HepG2 (cell line): ENCODE data around the gene SCAF11.
A peak's percentile ranks its signal among the peaks of the same experiment; 100 is the strongest.

Experiments
- CCAR2 ChIP-seq: fragments of 200-400 bp; formaldehyde crosslinking; optimal IDR thresholded peaks from 2 replicates; pipeline ENCODE3; 2018; ENCODE audit warnings: low read depth, mild to moderate bottlenecking, low read length, moderate library complexity
- CEBPB ChIP-seq: IDR thresholded peaks from 2 replicates; pipeline ENCODE4 v1.6.1; 2011; ENCODE audit warnings: low read depth, low read length, improper control_type of control experiment, borderline replicate concordance
- TCF12 ChIP-seq, 2 experiments: fragments of 450-650 bp in 1 of 2; sonication (generic) in 1 of 2; formaldehyde crosslinking in 1 of 2; IDR thresholded peaks; 2 replicates each; pipeline versions ENCODE4 v1.6.1 to v1.8.0; 2017 to 2022; ENCODE audit warnings: antibody characterized with exemption in 1 of 2, mild to moderate bottlenecking in 1 of 2, missing genetic modification reagents in 1 of 2, moderate library complexity in 1 of 2
- ZNF501 ChIP-seq: sonication (generic); formaldehyde crosslinking; IDR thresholded peaks from 2 replicates; pipeline ENCODE4 v1.5.1; 2020; ENCODE audit warnings: mild to moderate bottlenecking, moderate library complexity, missing genetic modification reagents
- ZNF552 ChIP-seq: sonication (generic); formaldehyde crosslinking; IDR thresholded peaks from 2 replicates; pipeline ENCODE4 v1.9.0; 2022; ENCODE audit warnings: missing genetic modification reagents, mild to moderate bottlenecking, borderline replicate concordance
- ZNF674 ChIP-seq: sonication (generic); formaldehyde crosslinking; IDR thresholded peaks from 2 replicates; pipeline ENCODE4 v1.5.0; 2020; ENCODE audit warnings: low read depth, mild to moderate bottlenecking, missing genetic modification reagents
- TF ChIP-seq, protein P1 (sequence below): sonication (generic); formaldehyde crosslinking; IDR thresholded peaks from 2 replicates; pipeline ENCODE4 v1.5.0; 2020; ENCODE audit warnings: mild to moderate bottlenecking, missing genetic modification reagents, moderate library complexity
- TF ChIP-seq, protein P2 (sequence below): sonication (generic); formaldehyde crosslinking; IDR thresholded peaks from 2 replicates; pipeline ENCODE4 v1.4.0; 2020; ENCODE audit warnings: missing genetic modification reagents
- TF ChIP-seq, protein P3 (sequence below): sonication (generic); formaldehyde crosslinking; IDR thresholded peaks from 2 replicates; pipeline ENCODE4 v1.4.0; 2020; ENCODE audit warnings: mild to moderate bottlenecking, missing genetic modification reagents

DNA sequence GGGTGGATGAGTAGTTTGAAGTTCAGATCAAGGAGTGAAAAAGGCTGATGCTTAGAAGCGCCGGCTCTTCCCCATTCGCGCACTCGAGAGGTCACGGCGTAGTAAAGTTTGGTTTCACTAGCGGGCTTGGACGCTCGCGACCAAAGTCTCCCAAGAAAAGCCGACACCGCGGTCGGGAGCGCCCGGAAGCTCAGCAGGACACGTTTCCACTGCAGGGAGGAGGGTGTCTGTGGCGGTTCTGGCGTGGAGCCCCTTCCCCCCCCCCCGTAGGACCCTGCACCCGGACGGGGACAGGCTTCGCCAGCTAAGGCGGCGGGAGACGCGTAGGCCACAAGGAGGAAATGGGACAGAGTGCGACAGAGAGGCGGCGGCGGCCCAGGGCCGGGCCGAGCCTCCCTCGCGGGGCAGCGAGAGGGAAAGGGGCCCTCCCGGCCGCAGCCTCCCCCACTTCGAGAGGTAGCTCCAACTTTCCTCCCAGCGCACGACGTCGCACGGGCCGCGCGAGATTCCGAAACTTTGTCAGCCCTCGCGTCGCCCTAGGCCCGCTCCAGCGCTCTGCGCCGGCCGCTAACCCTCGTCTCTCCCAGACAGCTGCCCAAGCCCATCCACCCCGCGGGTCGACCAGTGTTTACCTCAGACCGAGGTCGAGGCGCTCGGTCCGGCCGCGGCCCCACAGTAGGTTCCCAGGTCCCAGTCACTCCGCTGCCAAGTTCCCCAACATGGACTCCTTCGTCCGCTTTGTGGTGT, 480 bp downstream of the SCAF11 start:
- TF ChIP-seq, protein P1, sequence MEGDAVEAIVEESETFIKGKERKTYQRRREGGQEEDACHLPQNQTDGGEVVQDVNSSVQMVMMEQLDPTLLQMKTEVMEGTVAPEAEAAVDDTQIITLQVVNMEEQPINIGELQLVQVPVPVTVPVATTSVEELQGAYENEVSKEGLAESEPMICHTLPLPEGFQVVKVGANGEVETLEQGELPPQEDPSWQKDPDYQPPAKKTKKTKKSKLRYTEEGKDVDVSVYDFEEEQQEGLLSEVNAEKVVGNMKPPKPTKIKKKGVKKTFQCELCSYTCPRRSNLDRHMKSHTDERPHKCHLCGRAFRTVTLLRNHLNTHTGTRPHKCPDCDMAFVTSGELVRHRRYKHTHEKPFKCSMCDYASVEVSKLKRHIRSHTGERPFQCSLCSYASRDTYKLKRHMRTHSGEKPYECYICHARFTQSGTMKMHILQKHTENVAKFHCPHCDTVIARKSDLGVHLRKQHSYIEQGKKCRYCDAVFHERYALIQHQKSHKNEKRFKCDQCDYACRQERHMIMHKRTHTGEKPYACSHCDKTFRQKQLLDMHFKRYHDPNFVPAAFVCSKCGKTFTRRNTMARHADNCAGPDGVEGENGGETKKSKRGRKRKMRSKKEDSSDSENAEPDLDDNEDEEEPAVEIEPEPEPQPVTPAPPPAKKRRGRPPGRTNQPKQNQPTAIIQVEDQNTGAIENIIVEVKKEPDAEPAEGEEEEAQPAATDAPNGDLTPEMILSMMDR = no peak
- TF ChIP-seq CEBPB (no peak), ZNF501 (CRISPR knock-in tag) (peak; percentile 69), ZNF552 (CRISPR knock-in tag) (peak; percentile 68), CCAR2 (no peak), TCF12 (IDR thresholded peaks at IDR 0.05) (no peak), TCF12 (CRISPR knock-in tag; IDR thresholded peaks at IDR 0.05) (no peak; the same call in 1 of the 2 replicates), ZNF674 (CRISPR knock-in tag) (no peak)
- TF ChIP-seq, protein P2, sequence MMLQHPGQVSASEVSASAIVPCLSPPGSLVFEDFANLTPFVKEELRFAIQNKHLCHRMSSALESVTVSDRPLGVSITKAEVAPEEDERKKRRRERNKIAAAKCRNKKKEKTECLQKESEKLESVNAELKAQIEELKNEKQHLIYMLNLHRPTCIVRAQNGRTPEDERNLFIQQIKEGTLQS = no peak
- TF ChIP-seq, protein P3, sequence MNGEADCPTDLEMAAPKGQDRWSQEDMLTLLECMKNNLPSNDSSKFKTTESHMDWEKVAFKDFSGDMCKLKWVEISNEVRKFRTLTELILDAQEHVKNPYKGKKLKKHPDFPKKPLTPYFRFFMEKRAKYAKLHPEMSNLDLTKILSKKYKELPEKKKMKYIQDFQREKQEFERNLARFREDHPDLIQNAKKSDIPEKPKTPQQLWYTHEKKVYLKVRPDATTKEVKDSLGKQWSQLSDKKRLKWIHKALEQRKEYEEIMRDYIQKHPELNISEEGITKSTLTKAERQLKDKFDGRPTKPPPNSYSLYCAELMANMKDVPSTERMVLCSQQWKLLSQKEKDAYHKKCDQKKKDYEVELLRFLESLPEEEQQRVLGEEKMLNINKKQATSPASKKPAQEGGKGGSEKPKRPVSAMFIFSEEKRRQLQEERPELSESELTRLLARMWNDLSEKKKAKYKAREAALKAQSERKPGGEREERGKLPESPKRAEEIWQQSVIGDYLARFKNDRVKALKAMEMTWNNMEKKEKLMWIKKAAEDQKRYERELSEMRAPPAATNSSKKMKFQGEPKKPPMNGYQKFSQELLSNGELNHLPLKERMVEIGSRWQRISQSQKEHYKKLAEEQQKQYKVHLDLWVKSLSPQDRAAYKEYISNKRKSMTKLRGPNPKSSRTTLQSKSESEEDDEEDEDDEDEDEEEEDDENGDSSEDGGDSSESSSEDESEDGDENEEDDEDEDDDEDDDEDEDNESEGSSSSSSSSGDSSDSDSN (CRISPR knock-in tag) = peak; percentile 96
